ENCODE measurements around the gene SCAMP4. TPM values are rescaled to one million over a fixed set of nuclear protein-coding genes. Genes with fewer than 3 reads are reported as not detected.

SCAMP4 gene
- total RNA-seq, 1 experiment from 2014 or later, result 69.0 TPM

- Histone ChIP-seq H3K79me2 (ENCODE audit: insufficient read depth, low read length) (peaks cover 17% of the 10 kb centered on the region; the same call in 1 of the 2 replicates), H3K9ac (ENCODE audit: extremely low read depth, insufficient read length, low read length) (no peak overlapping the region)
- WGBS (ENCODE audit: extremely low coverage, insufficient read length, low lambda C conversion rate), result no CpG with 5 or more reads among the region's 10 CpGs
Observed at GRCh38 chr19:1910177-1910576, 5.0 kb downstream of the SCAMP4 start.

More at GRCh38 chr19:1910177-1910576, 5.0 kb downstream of the SCAMP4 start:
- Histone ChIP-seq H2BK12ac (ENCODE audit: insufficient read length, low read depth, low read length) (no peak overlapping the region), H3K27me3 (ENCODE audit: insufficient read depth, low read length) (no peaks in the 10 kb centered on the region), H3K4ac (ENCODE audit: low read depth, low read length) (no peak overlapping the region), H3K56ac (ENCODE audit: insufficient read length, low read depth, low read length) (no peak overlapping the region), H3K23me2 (ENCODE audit: insufficient read length, low read depth, low read length, poor library complexity, severe bottlenecking) (no peaks in the 10 kb centered on the region), H2BK20ac (ENCODE audit: low read depth, low read length, poor library complexity, severe bottlenecking) (no peak overlapping the region), H4K8ac (replicated peaks; ENCODE audit: insufficient read length, low read depth, low read length) (no peak overlapping the region), H2AFZ (ENCODE audit: low read length) (no peak overlapping the region), H3K27ac (ENCODE audit: insufficient read length, low read depth, low read length) (no peak overlapping the region), H3K9me3 (ENCODE audit: control insufficient read depth, low read depth, low read length) (no peaks in the 10 kb centered on the region), H3K4me2 (ENCODE audit: insufficient read depth, insufficient read length, low read length) (no peak overlapping the region), H3K4me1 (ENCODE audit: insufficient read depth, low read length) (0 out of 2 replicates have a peak, but pooled peaks cover 2% of the 10 kb centered on the region), H4K91ac (ENCODE audit: insufficient read length, low read depth, low read length) (no peak overlapping the region), H3T11ph (ENCODE audit: low read length) (no peak overlapping the region), H3K23ac (ENCODE audit: insufficient read length, low read depth, low read length) (no peak overlapping the region), H2BK15ac (ENCODE audit: low read depth, low read length) (no peak overlapping the region), H3K18ac (ENCODE audit: insufficient read length, low read depth, low read length) (no peak overlapping the region), H3K79me1 (ENCODE audit: insufficient read depth, low read depth, low read length, poor library complexity, severe bottlenecking) (peaks cover 4% of the 10 kb centered on the region), H2AK5ac (ENCODE audit: insufficient read length, low read length) (no peak overlapping the region), H4K5ac (ENCODE audit: insufficient read length, low read depth, low read length) (no peak overlapping the region), H2BK5ac (ENCODE audit: insufficient read length, low read length) (no peak overlapping the region), H3K14ac (ENCODE audit: insufficient read depth, low read length) (no peak overlapping the region; the same call in 1 of the 2 replicates), H4K20me1 (ENCODE audit: control insufficient read depth, insufficient read depth, insufficient read length) (no peaks in the 10 kb centered on the region), H2BK120ac (ENCODE audit: low read depth, low read length, poor library complexity, severe bottlenecking) (no peak overlapping the region)
- H3K4me3 Mint-ChIP-seq, result no peak overlapping the region; a peak in 1 of 5 replicates
- no peak for DNase-seq
- H3K36me3 Mint-ChIP-seq (ENCODE audit: insufficient read depth in 1 of 3, low read depth in 3 of 3), result peaks cover 11 to 23% (median 15%) of the 10 kb centered on the region in 3 experiments
- peak overlapping the region in 2 of 3 experiments; percentile 38 to 87; a peak in 4 of 7 replicates for H3K27ac Mint-ChIP-seq
- no peaks in the 10 kb centered on the region for H3K9me3 Mint-ChIP-seq
- no peak for TF ChIP-seq CTCF (conservative IDR thresholded peaks at IDR 0.05)
- H3K27me3 Mint-ChIP-seq (ENCODE audit: low read depth), result no peaks in the 10 kb centered on the region
- H3K4me1 Mint-ChIP-seq, result peaks cover 3 to 5% of the 10 kb centered on the region in 2 experiments; a peak in 2 of 4 replicates

Data from H9 (cell line).